Fibroblast of lung (primary cell): ENCODE data around the gene HYAL4.

Experiments
- EZH2 ChIP-seq: IDR thresholded peaks from 2 replicates; pipeline ENCODE4 v1.5.1; 2012; ENCODE audit warnings: low read length, control low read depth, mild to moderate bottlenecking; ENCODE audit errors: missing control alignments
- TF ChIP-seq, protein P1 (sequence below), 2 donors: IDR thresholded peaks in 1 of 2; conservative IDR thresholded peaks in 1 of 2; 1 replicate in 1 of 2; 2 replicates in 1 of 2; pipeline ENCODE4 v1.5.1; 2011 to 2012; ENCODE audit warnings: low read length in 2 of 2, control low read depth in 1 of 2, inconsistent platforms in 1 of 2, low read depth in 1 of 2, mild to moderate bottlenecking in 1 of 2

DNA sequence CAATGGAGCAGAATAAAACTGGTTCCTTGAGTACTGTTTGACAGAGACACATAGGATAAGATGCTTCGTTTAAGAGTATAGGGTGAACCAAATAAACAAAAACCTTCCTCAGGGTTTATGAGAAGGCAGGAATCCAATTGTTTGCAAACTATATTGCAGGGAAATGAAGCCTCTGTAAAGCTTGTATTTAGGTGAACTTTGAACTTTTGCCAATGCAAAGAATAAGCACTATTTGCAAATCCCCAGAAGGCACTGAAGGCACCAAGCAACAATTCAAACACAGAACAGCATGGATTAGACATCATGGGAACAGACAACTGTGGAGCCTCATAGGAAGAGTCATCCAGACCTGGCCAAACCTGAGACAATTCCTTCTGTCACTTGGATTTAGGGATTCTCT lies 49.1 kb upstream of the HYAL4 start:
- TF ChIP-seq, protein P1, sequence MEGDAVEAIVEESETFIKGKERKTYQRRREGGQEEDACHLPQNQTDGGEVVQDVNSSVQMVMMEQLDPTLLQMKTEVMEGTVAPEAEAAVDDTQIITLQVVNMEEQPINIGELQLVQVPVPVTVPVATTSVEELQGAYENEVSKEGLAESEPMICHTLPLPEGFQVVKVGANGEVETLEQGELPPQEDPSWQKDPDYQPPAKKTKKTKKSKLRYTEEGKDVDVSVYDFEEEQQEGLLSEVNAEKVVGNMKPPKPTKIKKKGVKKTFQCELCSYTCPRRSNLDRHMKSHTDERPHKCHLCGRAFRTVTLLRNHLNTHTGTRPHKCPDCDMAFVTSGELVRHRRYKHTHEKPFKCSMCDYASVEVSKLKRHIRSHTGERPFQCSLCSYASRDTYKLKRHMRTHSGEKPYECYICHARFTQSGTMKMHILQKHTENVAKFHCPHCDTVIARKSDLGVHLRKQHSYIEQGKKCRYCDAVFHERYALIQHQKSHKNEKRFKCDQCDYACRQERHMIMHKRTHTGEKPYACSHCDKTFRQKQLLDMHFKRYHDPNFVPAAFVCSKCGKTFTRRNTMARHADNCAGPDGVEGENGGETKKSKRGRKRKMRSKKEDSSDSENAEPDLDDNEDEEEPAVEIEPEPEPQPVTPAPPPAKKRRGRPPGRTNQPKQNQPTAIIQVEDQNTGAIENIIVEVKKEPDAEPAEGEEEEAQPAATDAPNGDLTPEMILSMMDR (conservative IDR thresholded peaks at IDR 0.05 in 1 of 2, IDR thresholded peaks at IDR 0.05 in 1 of 2; ENCODE audit: low read depth in 1 of 2, low read length in 2 of 2): no peak
- no peak for TF ChIP-seq EZH2
